H1 (cell line): ENCODE measurements around the gene FCN2.

Source experiments
- BCL11A ChIP-seq, 2 experiments: IDR thresholded peaks; one replicate each; pipeline ENCODE4 v1.6.1; 2011; ENCODE audit warnings: low read depth in 2 of 2, low read length in 2 of 2, mild to moderate bottlenecking in 2 of 2
- BRCA1 ChIP-seq: IDR thresholded peaks from 2 replicates; pipeline ENCODE4 v1.6.1; 2012; ENCODE audit warnings: low read depth, low read length, improper control_type of control experiment
- CTCF ChIP-seq, 3 experiments: IDR thresholded peaks; 1 replicate in 2 of 3; 2 replicates in 1 of 3; pipeline versions ENCODE4 v1.5.1 to v1.6.1; 2011; ENCODE audit warnings: low read length in 3 of 3, mild to moderate bottlenecking in 3 of 3, inconsistent platforms in 2 of 3, low read depth in 1 of 3, moderate library complexity in 1 of 3; ENCODE audit not compliant: insufficient read depth in 1 of 3; ENCODE audit errors: control extremely low read depth in 1 of 3
- EP300 ChIP-seq, 2 experiments: IDR thresholded peaks; 1 replicate in 1 of 2; 2 replicates in 1 of 2; pipeline ENCODE4 v1.6.1; 2011 to 2012; ENCODE audit warnings: low read depth in 2 of 2, low read length in 2 of 2, mild to moderate bottlenecking in 2 of 2, borderline replicate concordance in 1 of 2, inconsistent platforms in 1 of 2, moderate library complexity in 1 of 2
- EZH2 ChIP-seq: fragments of 200-600 bp; sonication (generic); IDR thresholded peaks from 2 replicates; pipeline ENCODE4 v1.7.1; 2012; ENCODE audit warnings: low read depth, mild to moderate bottlenecking, moderate library complexity, low read length, inconsistent platforms; ENCODE audit not compliant: severe bottlenecking
- POLR2AphosphoS5 ChIP-seq: IDR thresholded peaks from 2 replicates; pipeline ENCODE4 v1.6.1; 2011; ENCODE audit warnings: low read depth, low read length
- SIX5 ChIP-seq: IDR thresholded peaks from 2 replicates; pipeline ENCODE4 v1.6.1; 2011; ENCODE audit warnings: mild to moderate bottlenecking, low read depth, low read length
- USF2 ChIP-seq: IDR thresholded peaks from 2 replicates; pipeline ENCODE4 v1.6.1; 2011; ENCODE audit warnings: low read length, improper control_type of control experiment

GRCh38 chr9:134882204-134882785, 1.7 kb downstream of the FCN2 start:
- TF ChIP-seq SIX5, result no peak
- no peak for TF ChIP-seq CTCF (IDR thresholded peaks at IDR 0.05; ENCODE audit: control extremely low read depth in 1 of 3, insufficient read depth in 1 of 3, low read depth in 1 of 3, low read length in 3 of 3)
- no peak for TF ChIP-seq EP300 (IDR thresholded peaks at IDR 0.05; ENCODE audit: borderline replicate concordance in 1 of 2, low read depth in 2 of 2, low read length in 2 of 2)
- TF ChIP-seq USF2, result no peak
- TF ChIP-seq BCL11A (IDR thresholded peaks at IDR 0.05; ENCODE audit: low read depth in 2 of 2, low read length in 2 of 2), result no peak
- TF ChIP-seq EZH2, result no peak
- no peak for TF ChIP-seq POLR2AphosphoS5
- no peak for TF ChIP-seq BRCA1
